ENCODE results near the gene TOX2.

Gene TOX2

DNA sequence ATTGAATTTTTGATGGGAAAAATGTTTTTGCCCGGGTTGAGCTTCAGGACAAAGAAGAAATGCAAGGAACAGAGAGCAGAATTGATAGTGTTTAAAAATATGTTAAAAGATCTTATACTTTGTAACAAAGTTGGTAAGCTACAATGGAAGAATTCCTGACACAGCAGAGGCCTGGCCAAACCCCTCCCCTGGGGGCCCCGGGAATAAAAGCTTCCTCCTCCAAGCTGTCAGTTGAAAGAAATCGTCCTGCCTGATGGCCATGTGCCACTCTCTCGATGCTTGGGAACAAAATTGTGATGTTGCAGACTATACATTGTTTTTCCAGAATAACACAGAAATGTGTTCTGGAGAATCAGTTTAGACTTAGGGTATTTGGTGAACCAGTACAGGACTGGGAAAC lies 14.2 kb upstream of the TOX2 start:
- no peaks in the 10 kb centered on the region for H3K27me3 ChIP-seq (ENCODE audit: control insufficient read depth, low read length)
- no peaks in the 10 kb centered on the region for H3K4me1 ChIP-seq (ENCODE audit: control insufficient read depth, low read length)
- H3K9me3 ChIP-seq (ENCODE audit: control insufficient read depth, insufficient read depth, low read length) = no peaks in the 10 kb centered on the region
- TF ChIP-seq, protein P1, sequence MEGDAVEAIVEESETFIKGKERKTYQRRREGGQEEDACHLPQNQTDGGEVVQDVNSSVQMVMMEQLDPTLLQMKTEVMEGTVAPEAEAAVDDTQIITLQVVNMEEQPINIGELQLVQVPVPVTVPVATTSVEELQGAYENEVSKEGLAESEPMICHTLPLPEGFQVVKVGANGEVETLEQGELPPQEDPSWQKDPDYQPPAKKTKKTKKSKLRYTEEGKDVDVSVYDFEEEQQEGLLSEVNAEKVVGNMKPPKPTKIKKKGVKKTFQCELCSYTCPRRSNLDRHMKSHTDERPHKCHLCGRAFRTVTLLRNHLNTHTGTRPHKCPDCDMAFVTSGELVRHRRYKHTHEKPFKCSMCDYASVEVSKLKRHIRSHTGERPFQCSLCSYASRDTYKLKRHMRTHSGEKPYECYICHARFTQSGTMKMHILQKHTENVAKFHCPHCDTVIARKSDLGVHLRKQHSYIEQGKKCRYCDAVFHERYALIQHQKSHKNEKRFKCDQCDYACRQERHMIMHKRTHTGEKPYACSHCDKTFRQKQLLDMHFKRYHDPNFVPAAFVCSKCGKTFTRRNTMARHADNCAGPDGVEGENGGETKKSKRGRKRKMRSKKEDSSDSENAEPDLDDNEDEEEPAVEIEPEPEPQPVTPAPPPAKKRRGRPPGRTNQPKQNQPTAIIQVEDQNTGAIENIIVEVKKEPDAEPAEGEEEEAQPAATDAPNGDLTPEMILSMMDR (IDR thresholded peaks at IDR 0.05; ENCODE audit: low read depth, low read length, poor library complexity, severe bottlenecking) = no peak
- no peak for TF ChIP-seq EZH2phosphoT487 (IDR thresholded peaks at IDR 0.05; ENCODE audit: borderline replicate concordance, low read length)
- H3K79me2 ChIP-seq (ENCODE audit: control insufficient read depth, low read length) = no peaks in the 10 kb centered on the region
- no peaks in the 10 kb centered on the region for H3F3A ChIP-seq (ENCODE audit: control insufficient read depth, insufficient read depth)
- no peak overlapping the region for H3K27ac ChIP-seq (ENCODE audit: low read depth, low read length)
- H3K9me2 ChIP-seq (replicated peaks; ENCODE audit: control insufficient read depth, low read length) = no peaks in the 10 kb centered on the region
- no peak overlapping the region for H3K4me2 ChIP-seq (ENCODE audit: low read length)
- no peaks in the 10 kb centered on the region for H3K36me3 ChIP-seq (ENCODE audit: control insufficient read depth, low read length)
- H4K20me1 ChIP-seq (ENCODE audit: control insufficient read depth, insufficient read depth, low read depth, low read length) = no peaks in the 10 kb centered on the region
- no peak overlapping the region for H3K4me3 ChIP-seq (ENCODE audit: low read length)

DNA sequence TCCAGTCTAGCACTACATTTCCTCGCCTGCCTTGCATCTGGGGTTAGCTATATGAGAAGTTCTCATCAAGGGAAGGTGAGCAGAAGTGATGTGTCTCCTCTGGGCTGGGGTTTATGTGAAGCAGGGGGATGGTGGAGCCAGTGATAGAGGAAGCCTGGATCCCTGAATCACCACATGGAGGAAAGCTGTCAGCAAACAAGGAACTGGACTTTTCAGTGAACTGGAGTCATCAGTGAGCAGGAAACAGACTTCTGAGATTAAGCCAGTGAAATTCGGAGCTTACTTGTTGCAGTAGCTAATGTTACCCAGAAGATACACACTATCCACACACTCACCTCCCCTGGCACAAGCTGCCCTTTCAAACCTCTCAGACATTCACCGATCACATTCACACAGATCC lies 13.4 kb upstream of the TOX2 start:
- Histone ChIP-seq H3K9me2 (replicated peaks; ENCODE audit: control insufficient read depth, low read length) (no peaks in the 10 kb centered on the region), H3K4me3 (ENCODE audit: low read length) (no peak overlapping the region), H3K4me1 (ENCODE audit: control insufficient read depth, low read length) (no peaks in the 10 kb centered on the region), H3K79me2 (ENCODE audit: control insufficient read depth, low read length) (no peaks in the 10 kb centered on the region), H3K9me3 (ENCODE audit: control insufficient read depth, insufficient read depth, low read length) (no peaks in the 10 kb centered on the region), H3K27me3 (ENCODE audit: control insufficient read depth, low read length) (no peaks in the 10 kb centered on the region), H4K20me1 (ENCODE audit: control insufficient read depth, insufficient read depth, low read depth, low read length) (no peaks in the 10 kb centered on the region), H3K36me3 (ENCODE audit: control insufficient read depth, low read length) (no peaks in the 10 kb centered on the region), H3K27ac (ENCODE audit: low read depth, low read length) (no peak overlapping the region), H3F3A (ENCODE audit: control insufficient read depth, insufficient read depth) (no peaks in the 10 kb centered on the region), H3K4me2 (ENCODE audit: low read length) (no peak overlapping the region)
- TF ChIP-seq, protein P1 (IDR thresholded peaks at IDR 0.05; ENCODE audit: low read depth, low read length, poor library complexity, severe bottlenecking) = no peak
- no peak for TF ChIP-seq EZH2phosphoT487 (IDR thresholded peaks at IDR 0.05; ENCODE audit: borderline replicate concordance, low read length)

DNA sequence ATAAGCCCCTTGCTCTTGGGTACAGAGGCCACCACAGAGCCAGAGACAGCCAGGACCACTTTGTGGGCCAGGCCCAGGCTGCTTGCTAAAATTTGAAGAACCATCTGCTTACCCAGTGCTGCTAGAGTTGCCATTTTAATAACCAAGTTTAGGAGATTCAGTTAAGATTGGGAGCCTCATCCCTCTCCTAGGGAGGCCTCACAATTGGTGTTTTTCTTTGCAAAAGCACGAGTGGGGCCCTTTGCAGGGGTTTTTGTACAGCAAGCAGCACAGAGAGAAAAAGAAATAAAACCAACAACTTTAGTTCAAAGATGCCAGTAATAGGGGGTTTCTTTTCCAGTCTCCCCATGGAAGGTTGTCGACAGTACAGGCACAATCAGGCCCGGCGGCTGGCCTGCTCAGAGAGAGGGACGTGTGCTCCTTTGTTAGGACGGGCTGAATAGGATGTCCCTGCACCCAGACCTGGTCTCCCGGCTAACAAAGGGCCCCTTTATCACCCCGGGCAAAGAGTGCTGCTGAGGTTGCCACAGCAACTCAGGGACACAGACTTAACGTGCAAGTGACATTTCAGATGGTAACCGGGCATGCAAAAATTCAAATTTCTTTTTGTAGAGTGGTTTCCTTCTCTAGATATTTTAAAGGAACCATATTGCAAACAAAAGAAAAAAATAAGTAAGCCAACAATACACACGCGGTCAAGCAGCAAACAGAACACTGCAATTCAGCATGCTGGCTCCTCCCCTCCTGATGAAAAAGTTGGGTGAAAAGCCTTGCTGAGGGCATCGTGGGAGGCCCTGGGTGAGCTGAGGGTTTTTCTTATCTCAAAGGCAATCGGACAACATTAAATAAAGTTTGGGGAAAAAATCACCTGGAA lies 10.5 kb upstream of the TOX2 start:
- no peaks in the 10 kb centered on the region for H3K9me3 ChIP-seq (ENCODE audit: control insufficient read depth, insufficient read depth, low read length)
- H3K36me3 ChIP-seq (ENCODE audit: control insufficient read depth, low read length) = no peaks in the 10 kb centered on the region
- H3K4me2 ChIP-seq (ENCODE audit: low read length) = no peak overlapping the region
- no peaks in the 10 kb centered on the region for H3K4me1 ChIP-seq (ENCODE audit: control insufficient read depth, low read length)
- H3F3A ChIP-seq (ENCODE audit: control insufficient read depth, insufficient read depth) = no peaks in the 10 kb centered on the region
- TF ChIP-seq, protein P1 (IDR thresholded peaks at IDR 0.05; ENCODE audit: low read depth, low read length, poor library complexity, severe bottlenecking) = no peak
- no peak for TF ChIP-seq EZH2phosphoT487 (IDR thresholded peaks at IDR 0.05; ENCODE audit: borderline replicate concordance, low read length)
- no peaks in the 10 kb centered on the region for H3K27me3 ChIP-seq (ENCODE audit: control insufficient read depth, low read length)
- H3K27ac ChIP-seq (ENCODE audit: low read depth, low read length) = no peak overlapping the region
- H3K4me3 ChIP-seq (ENCODE audit: low read length) = no peak overlapping the region
- H3K9me2 ChIP-seq (replicated peaks; ENCODE audit: control insufficient read depth, low read length) = no peaks in the 10 kb centered on the region
- H3K79me2 ChIP-seq (ENCODE audit: control insufficient read depth, low read length) = no peaks in the 10 kb centered on the region
- no peaks in the 10 kb centered on the region for H4K20me1 ChIP-seq (ENCODE audit: control insufficient read depth, insufficient read depth, low read depth, low read length)
